Ovary (tissue), 9 donors: ENCODE data around the gene CBX1. TPM values are rescaled to one million over a fixed set of nuclear protein-coding genes. Genes with fewer than 3 reads are reported as not detected.
A peak's percentile ranks its signal among the peaks of the same experiment; 100 is the strongest.

Experiments
- DNase-seq, 5 donors: peaks; one replicate each; pipeline ENCODE4 v3.0.0-alpha.2; 2019 to 2020
- H3K27ac ChIP-seq, 2 donors: fragments of 200-600 bp; one replicate each; pipeline versions ENCODE4 v1.5.1 to v1.8.0; 2019 to 2022
- H3K27me3 ChIP-seq: fragments of 200-600 bp; one replicate; pipeline ENCODE4 v1.8.0; 2022
- H3K36me3 ChIP-seq: fragments of 200-600 bp; sonication (generic); one replicate; pipeline ENCODE4 v1.5.1; 2019
- H3K4me1 ChIP-seq: one replicate; pipeline ENCODE4 v1.8.1; 2013; ENCODE audit warnings: mild to moderate bottlenecking, moderate library complexity; ENCODE audit not compliant: insufficient read depth
- H3K4me3 ChIP-seq: fragments of 200-600 bp; sonication (generic); one replicate; pipeline ENCODE4 v1.5.1; 2017
- H3K9me3 ChIP-seq, 2 donors: fragments of 200-600 bp in 1 of 2; sonication (generic) in 1 of 2; one replicate each; pipeline versions ENCODE4 v1.5.1 to v1.8.1; 2013 to 2019; ENCODE audit warnings: mild to moderate bottlenecking in 1 of 2, moderate library complexity in 1 of 2
- EP300 ChIP-seq: sonication (generic); formaldehyde crosslinking; IDR thresholded peaks from one replicate; pipeline ENCODE4 v1.6.1; 2017; ENCODE audit warnings: antibody characterized with exemption
- POLR2A ChIP-seq: fragments of 450-650 bp; IDR thresholded peaks from one replicate; pipeline ENCODE4 v1.6.1; 2017; ENCODE audit warnings: antibody characterized with exemption, mild to moderate bottlenecking, moderate library complexity
- WGBS, 3 donors: extraction: QIAGEN DNeasy Blood & Tissue Kit in 1 of 3; methylation state at CpG; one replicate each; pipeline versions ENCODE4 v1.1.5 to v1.1.7; 2013 to 2017; 5-methylcytosine and 5-hydroxymethylcytosine counted together
- intact Hi-C, 4 donors: fragments of 100-400 bp; cut with DNase I; formaldehyde crosslinking; loops; one replicate each; pipeline versions ENCODE4 v1.11.0 to v1.15.1; 2022 to 2023
- polyA plus RNA-seq, 2 donors: library from polyadenylated mRNA; stranded (reverse); fragments of 200-250 nt in 1 of 2; fragments of 350-450 nt in 1 of 2; fragmentation: Illumina TruSeq in 1 of 2; extraction: RNeasy Lipid Tissue Mini Kit (QIAGEN cat#74804) in 1 of 2; gene quantifications; one replicate each; pipeline ENCODE4 v1.2.3, GENCODE V29; 2013 to 2014
- total RNA-seq, 7 donors: library from RNA; depleted of rRNA in 2 of 7; stranded (reverse); fragments of >200 nt in 2 of 7; fragmentation: NEBNext Ultra II Directional in 3 of 7; extraction: Animal tissue kit (Norgen Biotek cat#: 25700) in 3 of 7; gene quantifications; one replicate each; pipeline versions ENCODE4 v1.1.0 to v1.2.4, GENCODE V29; 2016 to 2023
- TF ChIP-seq, protein P1 (sequence below), 3 donors: fragments of 450-650 bp in 2 of 3; fragments of 200-600 bp in 1 of 3; IDR thresholded peaks; one replicate each; pipeline versions ENCODE4 v1.5.1 to v1.8.0; 2016 to 2022; ENCODE audit warnings: antibody characterized with exemption in 3 of 3, mild to moderate bottlenecking in 1 of 3
- donor health status: DM: no; HTN: no; CAD: no; lungs with moderate emphysema.
- donor health status: DM: no; HTN: no; CAD: no.
- donor health status: Bipolar disorder and iron deficiency.
- donor health status: DM: yes; HTN: yes; CAD: no.
- donor health status: DM: no; HTN: no; CAD: no.
- donor health status: DM: yes; HTN: yes; CAD: no.

Gene CBX1
- total and polyA plus RNA-seq, 9 donors: 35.4 to 106 (median 70.0) TPM

DNA sequence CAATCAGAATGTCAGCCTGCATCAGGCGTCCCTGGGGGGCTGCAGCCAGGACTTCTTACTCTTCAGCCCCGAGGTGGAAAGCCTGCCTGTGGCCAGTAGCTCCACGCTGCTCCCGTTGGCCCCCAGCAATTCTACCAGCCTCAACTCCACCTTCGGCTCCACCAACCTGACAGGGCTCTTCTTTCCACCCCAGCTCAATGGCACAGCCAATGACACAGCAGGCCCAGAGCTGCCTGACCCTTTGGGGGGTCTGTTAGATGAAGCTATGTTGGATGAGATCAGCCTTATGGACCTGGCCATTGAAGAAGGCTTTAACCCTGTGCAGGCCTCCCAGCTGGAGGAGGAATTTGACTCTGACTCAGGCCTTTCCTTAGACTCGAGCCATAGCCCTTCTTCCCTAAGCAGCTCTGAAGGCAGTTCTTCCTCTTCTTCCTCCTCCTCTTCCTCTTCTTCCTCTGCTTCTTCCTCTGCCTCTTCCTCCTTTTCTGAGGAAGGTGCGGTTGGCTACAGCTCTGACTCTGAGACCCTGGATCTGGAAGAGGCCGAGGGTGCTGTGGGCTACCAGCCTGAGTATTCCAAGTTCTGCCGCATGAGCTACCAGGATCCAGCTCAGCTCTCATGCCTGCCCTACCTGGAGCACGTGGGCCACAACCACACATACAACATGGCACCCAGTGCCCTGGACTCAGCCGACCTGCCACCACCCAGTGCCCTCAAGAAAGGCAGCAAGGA, 42.7 kb downstream of the CBX1 start:
- TF ChIP-seq, protein P1, sequence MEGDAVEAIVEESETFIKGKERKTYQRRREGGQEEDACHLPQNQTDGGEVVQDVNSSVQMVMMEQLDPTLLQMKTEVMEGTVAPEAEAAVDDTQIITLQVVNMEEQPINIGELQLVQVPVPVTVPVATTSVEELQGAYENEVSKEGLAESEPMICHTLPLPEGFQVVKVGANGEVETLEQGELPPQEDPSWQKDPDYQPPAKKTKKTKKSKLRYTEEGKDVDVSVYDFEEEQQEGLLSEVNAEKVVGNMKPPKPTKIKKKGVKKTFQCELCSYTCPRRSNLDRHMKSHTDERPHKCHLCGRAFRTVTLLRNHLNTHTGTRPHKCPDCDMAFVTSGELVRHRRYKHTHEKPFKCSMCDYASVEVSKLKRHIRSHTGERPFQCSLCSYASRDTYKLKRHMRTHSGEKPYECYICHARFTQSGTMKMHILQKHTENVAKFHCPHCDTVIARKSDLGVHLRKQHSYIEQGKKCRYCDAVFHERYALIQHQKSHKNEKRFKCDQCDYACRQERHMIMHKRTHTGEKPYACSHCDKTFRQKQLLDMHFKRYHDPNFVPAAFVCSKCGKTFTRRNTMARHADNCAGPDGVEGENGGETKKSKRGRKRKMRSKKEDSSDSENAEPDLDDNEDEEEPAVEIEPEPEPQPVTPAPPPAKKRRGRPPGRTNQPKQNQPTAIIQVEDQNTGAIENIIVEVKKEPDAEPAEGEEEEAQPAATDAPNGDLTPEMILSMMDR (IDR thresholded peaks at IDR 0.05): no peak
- no peak for TF ChIP-seq EP300
- TF ChIP-seq POLR2A: no peak
- no peaks in the 10 kb centered on the region for H3K36me3 ChIP-seq
- intact Hi-C loops: no loop called here
- H3K9me3 ChIP-seq: no peaks in the 10 kb centered on the region
- 74 to 80% (median 74%) methylated on average over 9 to 11 of the region's 11 CpGs for WGBS, 3 donors
- no peaks in the 10 kb centered on the region for H3K27me3 ChIP-seq
- H3K27ac ChIP-seq: no peak overlapping the region
- H3K4me1 ChIP-seq: peaks cover 10% of the 10 kb centered on the region
- peak in 1 of 5 donors; percentile 17 for DNase-seq
- H3K4me3 ChIP-seq: no peak overlapping the region

- DNase-seq: no peak
- H3K36me3 ChIP-seq: no peaks in the 10 kb centered on the region
- H3K4me1 ChIP-seq: peaks cover 15% of the 10 kb centered on the region
- WGBS, 3 donors: 50 to 56% (median 55%) methylated on average over 4 of the region's 4 CpGs
- intact Hi-C loops: no loop called here
- no peak overlapping the region for H3K4me3 ChIP-seq
- H3K27me3 ChIP-seq: no peaks in the 10 kb centered on the region
- no peak for TF ChIP-seq EP300
- TF ChIP-seq POLR2A: no peak
- TF ChIP-seq, protein P1 (IDR thresholded peaks at IDR 0.05): no peak
- no peaks in the 10 kb centered on the region for H3K9me3 ChIP-seq
- H3K27ac ChIP-seq: no peak overlapping the region
These were observed 43.7 kb downstream of the CBX1 start for GRCh38 chr17:48057626-48058025.

- Histone ChIP-seq H3K4me1 (peaks cover 21% of the 10 kb centered on the region), H3K27me3 (no peaks in the 10 kb centered on the region), H3K27ac (no peak overlapping the region), H3K4me3 (no peak overlapping the region), H3K9me3 (no peaks in the 10 kb centered on the region), H3K36me3 (no peaks in the 10 kb centered on the region)
- 58 to 76% (median 73%) methylated on average over 2 of the region's 2 CpGs for WGBS, 3 donors
- intact Hi-C loops: no loop called here
- no peak for TF ChIP-seq EP300
- TF ChIP-seq POLR2A: no peak
- TF ChIP-seq, protein P1 (IDR thresholded peaks at IDR 0.05): no peak
- DNase-seq: no peak
These were observed 44.4 kb downstream of the CBX1 start for GRCh38 chr17:48056879-48057278.

DNA sequence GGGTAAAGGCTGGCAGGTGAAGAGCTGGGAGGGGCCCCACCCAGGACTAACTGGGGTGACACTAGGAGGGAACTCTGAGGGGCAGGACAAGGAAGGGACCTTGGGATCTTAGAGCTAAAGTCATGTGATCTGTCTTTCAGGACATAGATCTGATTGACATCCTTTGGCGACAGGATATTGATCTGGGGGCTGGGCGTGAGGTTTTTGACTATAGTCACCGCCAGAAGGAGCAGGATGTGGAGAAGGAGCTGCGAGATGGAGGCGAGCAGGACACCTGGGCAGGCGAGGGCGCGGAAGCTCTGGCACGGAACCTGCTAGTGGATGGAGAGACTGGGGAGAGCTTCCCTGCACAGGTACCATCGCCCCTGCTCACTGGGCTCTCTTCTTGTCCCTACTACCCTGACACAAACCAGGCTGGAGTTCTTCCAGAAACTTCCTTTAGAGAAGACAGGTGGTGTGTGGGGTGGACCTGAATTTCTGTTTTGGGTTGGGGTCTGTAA, 45.0 kb downstream of the CBX1 start:
- H3K4me3 ChIP-seq: no peak overlapping the region
- no peaks in the 10 kb centered on the region for H3K9me3 ChIP-seq
- no peaks in the 10 kb centered on the region for H3K27me3 ChIP-seq
- no peak for DNase-seq
- intact Hi-C loops: no loop called here
- WGBS, 3 donors: 91 to 93% (median 92%) methylated on average over 10 of the region's 10 CpGs
- H3K4me1 ChIP-seq: peaks cover 24% of the 10 kb centered on the region
- no peak for TF ChIP-seq POLR2A
- H3K27ac ChIP-seq: no peak overlapping the region
- H3K36me3 ChIP-seq: no peaks in the 10 kb centered on the region

DNA sequence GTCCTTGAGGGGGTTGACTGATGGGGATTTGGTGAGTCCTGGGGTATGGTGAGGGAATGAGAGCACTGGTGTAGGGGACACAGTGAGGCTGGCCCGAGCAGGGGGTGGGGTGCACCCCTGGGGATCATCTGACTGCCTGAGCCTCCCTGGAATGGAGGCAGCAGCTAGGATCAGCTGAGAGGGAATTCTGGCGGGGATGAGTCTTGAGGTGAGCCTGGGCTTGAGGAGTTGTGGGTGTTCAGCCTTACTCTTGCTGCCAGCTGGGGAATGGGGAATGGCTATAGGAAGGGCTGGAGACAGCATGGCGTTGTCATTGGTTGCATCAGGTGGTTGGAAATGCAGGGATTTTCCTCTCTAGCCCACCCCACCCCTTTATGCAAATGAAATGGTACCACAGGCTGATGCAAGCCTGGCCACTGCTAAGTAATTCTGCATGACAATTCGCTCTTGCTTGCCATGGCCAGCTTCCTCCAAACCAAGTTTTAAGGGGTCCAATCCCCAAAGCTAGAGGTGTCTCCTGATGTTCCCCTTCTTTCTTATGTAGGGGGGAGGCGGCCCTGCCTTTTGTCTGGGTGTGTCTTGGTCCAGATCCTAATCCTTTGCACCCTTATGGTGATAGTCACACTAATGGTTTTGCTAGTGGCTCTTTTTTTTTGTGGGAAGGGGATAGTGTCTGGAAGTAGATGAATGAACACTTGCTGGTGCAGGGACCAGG, 45.6 kb downstream of the CBX1 start:
- TF ChIP-seq, protein P1 (IDR thresholded peaks at IDR 0.05): no peak
- no peak for TF ChIP-seq EP300
- Histone ChIP-seq H3K4me3 (no peak overlapping the region), H3K27ac (no peak overlapping the region), H3K9me3 (no peaks in the 10 kb centered on the region), H3K36me3 (no peaks in the 10 kb centered on the region), H3K27me3 (no peaks in the 10 kb centered on the region), H3K4me1 (peaks cover 30% of the 10 kb centered on the region)
- intact Hi-C loops: no loop called here
- peak in 1 of 5 donors; percentile 25 for DNase-seq
- WGBS, 3 donors: 79 to 86% (median 82%) methylated on average over 5 of the region's 5 CpGs
